ENCODE measurements around the gene AHRR.

The AHRR gene

DNA sequence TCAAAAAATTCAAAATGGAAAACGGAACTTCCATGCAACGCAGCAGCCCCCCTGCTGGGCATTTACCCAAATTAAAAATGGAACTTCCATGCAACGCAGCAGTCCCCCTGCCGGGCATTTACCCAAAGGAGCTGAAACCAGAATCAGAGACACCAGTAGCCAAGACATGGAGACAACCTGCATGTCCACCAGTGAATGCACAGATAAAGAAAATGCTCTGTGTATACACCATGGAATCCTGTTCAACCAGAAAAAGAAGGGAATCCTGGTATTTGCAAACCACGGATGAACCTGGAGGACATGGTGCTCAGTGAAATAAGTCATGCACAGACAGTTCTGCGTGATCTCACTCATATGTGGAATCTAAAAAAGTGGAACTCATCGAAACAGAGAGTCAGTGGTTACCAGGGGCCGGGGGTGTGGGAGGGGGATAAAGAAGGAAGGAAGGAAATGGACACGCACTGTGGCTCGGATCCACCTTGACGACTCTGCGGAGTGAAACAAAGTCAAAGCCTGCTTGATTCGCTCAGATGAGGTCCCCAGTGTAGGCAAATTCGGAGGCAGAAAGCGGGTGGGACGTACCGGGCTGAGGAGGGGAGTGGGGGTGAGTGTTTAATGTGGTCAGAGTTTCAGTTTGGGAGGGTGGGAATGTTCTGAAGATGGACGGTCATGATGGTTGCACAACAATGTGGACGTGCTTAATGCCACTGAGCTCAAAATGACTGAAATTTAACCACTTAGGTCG lies 81.3 kb downstream of the AHRR start:
- TF ChIP-seq, protein P1, sequence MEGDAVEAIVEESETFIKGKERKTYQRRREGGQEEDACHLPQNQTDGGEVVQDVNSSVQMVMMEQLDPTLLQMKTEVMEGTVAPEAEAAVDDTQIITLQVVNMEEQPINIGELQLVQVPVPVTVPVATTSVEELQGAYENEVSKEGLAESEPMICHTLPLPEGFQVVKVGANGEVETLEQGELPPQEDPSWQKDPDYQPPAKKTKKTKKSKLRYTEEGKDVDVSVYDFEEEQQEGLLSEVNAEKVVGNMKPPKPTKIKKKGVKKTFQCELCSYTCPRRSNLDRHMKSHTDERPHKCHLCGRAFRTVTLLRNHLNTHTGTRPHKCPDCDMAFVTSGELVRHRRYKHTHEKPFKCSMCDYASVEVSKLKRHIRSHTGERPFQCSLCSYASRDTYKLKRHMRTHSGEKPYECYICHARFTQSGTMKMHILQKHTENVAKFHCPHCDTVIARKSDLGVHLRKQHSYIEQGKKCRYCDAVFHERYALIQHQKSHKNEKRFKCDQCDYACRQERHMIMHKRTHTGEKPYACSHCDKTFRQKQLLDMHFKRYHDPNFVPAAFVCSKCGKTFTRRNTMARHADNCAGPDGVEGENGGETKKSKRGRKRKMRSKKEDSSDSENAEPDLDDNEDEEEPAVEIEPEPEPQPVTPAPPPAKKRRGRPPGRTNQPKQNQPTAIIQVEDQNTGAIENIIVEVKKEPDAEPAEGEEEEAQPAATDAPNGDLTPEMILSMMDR (IDR thresholded peaks at IDR 0.05; ENCODE audit: low read depth, low read length, missing control alignments): no peak
- no peak for DNase-seq (ENCODE audit: low read depth)
- H3K4me3 ChIP-seq (ENCODE audit: low read depth, low read length): no peak overlapping the region
- in situ Hi-C loops (cut with HindIII; ENCODE audit: low sequenced_read_pairs): no loop called here

DNA sequence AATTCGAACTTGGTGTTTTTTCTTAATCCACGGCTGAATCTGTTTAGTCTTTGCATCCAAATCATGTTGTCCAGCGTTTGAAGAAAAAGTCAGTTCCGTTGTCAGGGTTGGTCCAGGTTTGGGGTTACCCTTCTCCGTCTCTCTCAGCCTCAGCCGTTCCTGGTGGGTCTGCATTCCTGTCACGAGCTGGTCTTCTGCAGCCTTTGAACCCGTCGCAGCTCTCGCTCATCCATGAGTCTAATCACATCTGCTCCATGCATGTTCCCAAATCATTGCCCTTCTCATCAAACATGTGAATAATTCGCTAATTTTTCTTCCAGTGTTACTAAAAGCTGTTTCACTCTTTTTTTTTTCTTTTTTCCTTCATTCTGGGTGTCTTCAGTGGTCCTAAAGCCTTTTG lies 82.5 kb downstream of the AHRR start:
- in situ Hi-C loops (cut with HindIII; ENCODE audit: low sequenced_read_pairs): no loop called here
- TF ChIP-seq, protein P1 (IDR thresholded peaks at IDR 0.05; ENCODE audit: low read depth, low read length, missing control alignments): no peak
- H3K4me3 ChIP-seq (ENCODE audit: low read depth, low read length): no peak overlapping the region
- DNase-seq (ENCODE audit: low read depth): no peak

DNA sequence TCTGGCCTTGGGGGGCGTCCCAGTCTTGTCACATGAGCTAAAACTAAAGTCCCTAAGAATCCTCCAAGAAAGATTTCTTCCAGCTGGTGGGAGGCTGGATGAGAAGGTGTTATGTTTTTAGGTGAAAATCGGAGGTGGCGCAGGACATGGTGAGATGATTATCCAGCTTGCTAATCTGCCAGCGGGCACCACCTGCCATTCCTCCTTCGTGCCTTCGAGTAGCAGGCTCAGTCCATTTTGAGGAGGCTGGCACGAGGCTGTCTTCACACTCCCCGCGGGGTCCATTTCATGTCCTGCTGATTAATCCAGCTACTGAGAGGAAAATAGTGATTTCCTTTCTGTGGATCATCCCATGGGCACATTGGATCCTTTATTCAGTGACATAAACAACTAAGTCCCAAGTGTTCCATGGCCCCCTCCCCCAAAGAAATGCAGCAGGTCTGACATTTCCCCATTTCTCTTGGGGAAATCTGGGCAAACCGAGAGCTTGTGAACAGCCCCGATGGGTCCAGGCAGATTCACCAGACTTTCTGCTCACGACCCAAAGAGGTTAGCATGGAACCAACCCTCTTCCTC lies 83.2 kb downstream of the AHRR start:
- in situ Hi-C loops (cut with HindIII; ENCODE audit: low sequenced_read_pairs): no loop called here
- TF ChIP-seq, protein P1 (IDR thresholded peaks at IDR 0.05; ENCODE audit: low read depth, low read length, missing control alignments): no peak
- no peak for DNase-seq (ENCODE audit: low read depth)
- no peak overlapping the region for H3K4me3 ChIP-seq (ENCODE audit: low read depth, low read length)

DNA sequence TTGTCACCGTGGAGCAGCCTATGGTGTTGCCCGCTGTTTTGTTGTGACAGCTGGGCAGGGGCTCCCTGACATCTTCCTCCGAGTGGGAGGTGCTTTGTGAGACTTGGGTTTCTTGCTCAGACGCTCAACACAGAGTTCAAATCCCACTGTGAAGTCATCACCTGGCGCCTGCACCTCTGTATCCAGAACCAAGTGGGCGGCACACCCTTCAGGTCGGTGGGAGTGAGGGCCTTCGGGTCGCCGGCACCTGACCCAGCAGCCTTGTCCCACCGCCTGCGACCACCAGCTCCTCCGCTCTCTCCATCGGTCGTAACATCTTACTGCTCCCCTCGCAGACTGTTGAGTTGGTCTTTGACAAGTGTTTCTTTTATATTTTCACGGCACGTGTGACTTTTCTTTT lies 83.9 kb downstream of the AHRR start:
- TF ChIP-seq, protein P1 (IDR thresholded peaks at IDR 0.05; ENCODE audit: low read depth, low read length, missing control alignments): no peak
- in situ Hi-C loops (cut with HindIII; ENCODE audit: low sequenced_read_pairs): no loop called here
- no peak for DNase-seq (ENCODE audit: low read depth)
- no peak overlapping the region for H3K4me3 ChIP-seq (ENCODE audit: low read depth, low read length)

DNA sequence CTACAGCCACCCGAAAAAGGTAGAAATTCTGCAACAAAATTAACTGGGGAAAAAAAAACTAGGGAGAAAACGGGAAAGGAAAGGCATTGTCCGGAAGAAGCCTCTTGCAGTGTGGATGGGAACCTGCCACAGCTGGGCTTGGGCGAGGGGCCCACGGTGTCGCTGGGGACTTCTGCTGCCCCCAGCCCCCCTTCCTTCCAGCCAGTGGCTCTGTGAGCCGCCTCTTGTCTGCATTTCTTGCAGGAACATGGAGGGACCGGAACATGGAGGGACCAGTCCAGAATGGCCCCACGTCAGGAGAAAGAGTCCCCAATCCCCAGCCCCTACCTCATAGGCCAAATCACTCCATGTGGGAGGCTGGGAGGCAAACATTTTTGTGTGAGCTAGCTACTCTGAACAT lies 84.5 kb downstream of the AHRR start:
- TF ChIP-seq, protein P1 (IDR thresholded peaks at IDR 0.05; ENCODE audit: low read depth, low read length, missing control alignments): no peak
- no peak for DNase-seq (ENCODE audit: low read depth)
- no peak overlapping the region for H3K4me3 ChIP-seq (ENCODE audit: low read depth, low read length)
- in situ Hi-C loops (cut with HindIII; ENCODE audit: low sequenced_read_pairs): no loop called here

DNA sequence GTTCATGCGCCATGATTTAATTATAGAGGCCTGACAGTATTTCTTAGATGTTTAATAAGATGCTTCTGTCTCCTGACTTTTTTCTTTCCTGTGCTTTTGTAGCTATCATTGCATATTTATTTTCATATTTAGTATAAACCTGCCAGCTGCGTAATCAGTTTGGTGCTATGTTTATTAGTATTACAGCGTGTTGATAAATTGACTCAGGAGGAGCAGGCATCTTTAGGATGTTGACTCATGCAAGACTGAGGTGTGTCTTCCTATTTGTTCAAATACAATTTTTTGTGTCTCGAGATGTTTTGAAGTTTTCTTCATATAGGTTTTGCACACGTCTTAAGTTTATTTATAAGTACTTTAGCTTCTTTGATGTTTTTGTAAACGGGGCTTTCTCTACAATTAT lies 85.5 kb downstream of the AHRR start:
- in situ Hi-C loops (cut with HindIII; ENCODE audit: low sequenced_read_pairs): no loop called here

More for the DNA sequence above, 85.5 kb downstream of the AHRR start:
- TF ChIP-seq, protein P1 (IDR thresholded peaks at IDR 0.05; ENCODE audit: low read depth, low read length, missing control alignments): no peak
- H3K4me3 ChIP-seq (ENCODE audit: low read depth, low read length): no peak overlapping the region
- DNase-seq (ENCODE audit: low read depth): no peak
